Mesodermal cell (in vitro differentiated cells): Measurements from ENCODE around the gene METTL17.
"Not testable (repeated sequence)": the region's sequence is repeated elsewhere in the genome, so short reads cannot be mapped to it uniquely, and the experiment has no call there.

Source experiments
- H3K27ac ChIP-seq: 2 replicates; pipeline ENCODE4 v1.7.0; 2013; ENCODE audit warnings: mild to moderate bottlenecking, low read depth, low read length, moderate library complexity; ENCODE audit not compliant: severe bottlenecking
- H3K36me3 ChIP-seq: 2 replicates; pipeline ENCODE4 v1.7.1; 2013; ENCODE audit warnings: mild to moderate bottlenecking, low read length, moderate library complexity; ENCODE audit not compliant: control insufficient read depth, insufficient read depth
- H3K4me1 ChIP-seq: one replicate; pipeline ENCODE4 v1.7.1; 2013; ENCODE audit warnings: mild to moderate bottlenecking, low read length; ENCODE audit not compliant: insufficient read depth, control insufficient read depth, poor library complexity, severe bottlenecking
- H3K4me3 ChIP-seq: 2 replicates; pipeline ENCODE4 v1.7.0; 2013; ENCODE audit warnings: low read length, control low read depth, mild to moderate bottlenecking; ENCODE audit not compliant: insufficient read depth, poor library complexity, severe bottlenecking; ENCODE audit errors: extremely low read depth
- H3K9me3 ChIP-seq: 2 replicates; pipeline ENCODE4 v1.7.1; 2013; ENCODE audit warnings: mild to moderate bottlenecking, low read length, moderate library complexity; ENCODE audit not compliant: control insufficient read depth
- WGBS, 2 experiments: methylation state at CpG; one replicate each; pipeline ENCODE4 v1.1.5; 2013; ENCODE audit warnings: missing lambda C conversion rate in 2 of 2; ENCODE audit not compliant: insufficient coverage in 2 of 2; 5-methylcytosine and 5-hydroxymethylcytosine counted together

METTL17 gene

GRCh38 chr14:20997115-20997514 is 7.3 kb downstream of the METTL17 start:
- Histone ChIP-seq H3K27ac (no peak overlapping the region), H3K4me3 (no peak overlapping the region), H3K9me3 (no peaks in the 10 kb centered on the region), H3K4me1 (peaks cover 22% of the 10 kb centered on the region), H3K36me3 (peaks cover 50% of the 10 kb centered on the region)
- no CpG with 5 or more reads among the region's 4 CpGs for WGBS, 2 experiments

- Histone ChIP-seq H3K4me3 (no peak overlapping the region), H3K36me3 (peaks cover 45% of the 10 kb centered on the region), H3K27ac (peak overlapping the region; percentile 41), H3K9me3 (no peaks in the 10 kb centered on the region), H3K4me1 (peaks cover 22% of the 10 kb centered on the region)
- 93 to 96% methylated on average over 4 to 5 of the region's 6 CpGs for WGBS, 2 experiments
These were observed 7.8 kb downstream of the METTL17 start for GRCh38 chr14:20997564-20997963.

- H3K4me3 ChIP-seq: no peak overlapping the region
- no peaks in the 10 kb centered on the region for H3K9me3 ChIP-seq
- peaks cover 25% of the 10 kb centered on the region for H3K4me1 ChIP-seq
- 78 to 83% methylated on average over 1 to 2 of the region's 3 CpGs for WGBS, 2 experiments
- peaks cover 39% of the 10 kb centered on the region for H3K36me3 ChIP-seq
- peak overlapping the region; percentile 57 for H3K27ac ChIP-seq
These were observed 8.4 kb downstream of the METTL17 start for GRCh38 chr14:20998139-20998538.

- Histone ChIP-seq H3K27ac (peak within 1 kb of the TSS; percentile 57), H3K4me1 (peaks cover 26% of the 10 kb centered on the region), H3K9me3 (no peaks in the 10 kb centered on the region), H3K36me3 (peaks cover 34% of the 10 kb centered on the region), H3K4me3 (peak within 1 kb of the TSS; percentile 7)
- WGBS, 2 experiments: 18 to 24% methylated on average over 3 of the region's 6 CpGs
These were observed 9.0 kb downstream of the METTL17 start, which contains the start of gene SLC39A2 for GRCh38 chr14:20998674-20999366. SLC39A2 (plus strand) TSS chr14:20999293; CDS start chr14:20999447, 154 bp downstream.

GRCh38 chr14:20999591-20999990 is 9.8 kb downstream of the METTL17 start:
- no peak overlapping the region for H3K4me3 ChIP-seq
- peaks cover 26% of the 10 kb centered on the region for H3K4me1 ChIP-seq
- WGBS, 2 experiments: 90 to 96% methylated on average over 4 of the region's 4 CpGs
- no peaks in the 10 kb centered on the region for H3K9me3 ChIP-seq
- peak overlapping the region; percentile 1 for H3K27ac ChIP-seq
- H3K36me3 ChIP-seq: peaks cover 27% of the 10 kb centered on the region

GRCh38 chr14:21001218-21001617 is 11.4 kb downstream of the METTL17 start:
- Histone ChIP-seq H3K9me3 (no peaks in the 10 kb centered on the region), H3K27ac (no peak overlapping the region), H3K4me1 (peaks cover 26% of the 10 kb centered on the region), H3K36me3 (peaks cover 11% of the 10 kb centered on the region), H3K4me3 (no peak overlapping the region)
- WGBS, 2 experiments: 88 to 90% methylated on average over 2 to 4 of the region's 7 CpGs

GRCh38 chr14:21003788-21004346 is 14.1 kb downstream of the METTL17 start:
- no peaks in the 10 kb centered on the region for H3K36me3 ChIP-seq
- H3K4me1 ChIP-seq: peaks cover 17% of the 10 kb centered on the region
- 86 to 98% methylated on average over 9 to 11 of the region's 14 CpGs for WGBS, 2 experiments
- no peaks in the 10 kb centered on the region for H3K9me3 ChIP-seq
- H3K27ac ChIP-seq: peak overlapping the region; percentile 57
- H3K4me3 ChIP-seq: no peak overlapping the region

- not testable (repeated sequence) for H3K4me1 ChIP-seq, H3K36me3 ChIP-seq, H3K4me3 ChIP-seq, H3K9me3 ChIP-seq
- peak overlapping the region; percentile 84 for H3K27ac ChIP-seq
- 40% methylated on average over 1 of the region's 3 CpGs for WGBS, 2 experiments
These were observed 19.9 kb downstream of the METTL17 start for GRCh38 chr14:21009721-21010120.

- Histone ChIP-seq H3K4me3 (no peak overlapping the region), H3K4me1 (no peaks in the 10 kb centered on the region), H3K9me3 (no peaks in the 10 kb centered on the region), H3K36me3 (no peaks in the 10 kb centered on the region), H3K27ac (no peak overlapping the region)
- WGBS, 2 experiments: 100% methylated on average over 1 of the region's 1 CpG; no CpG with 5 or more reads in 1 of the 2 experiments
These were observed 21.4 kb downstream of the METTL17 start for GRCh38 chr14:21011136-21011535.

- Histone ChIP-seq H3K27ac (no peak overlapping the region), H3K4me1 (peaks cover 8% of the 10 kb centered on the region), H3K36me3 (peaks cover 28% of the 10 kb centered on the region), H3K9me3 (no peaks in the 10 kb centered on the region), H3K4me3 (no peak overlapping the region)
- 0% methylated on average over 1 to 4 of the region's 4 CpGs for WGBS, 2 experiments
These were observed 25.0 kb downstream of the METTL17 start for GRCh38 chr14:21014761-21015190.

GRCh38 chr14:21015312-21015711 is 25.5 kb downstream of the METTL17 start:
- Histone ChIP-seq H3K4me3 (no peak overlapping the region), H3K27ac (no peak overlapping the region), H3K36me3 (peaks cover 32% of the 10 kb centered on the region), H3K9me3 (no peaks in the 10 kb centered on the region), H3K4me1 (peaks cover 9% of the 10 kb centered on the region)
- 81 to 95% methylated on average over 6 of the region's 6 CpGs for WGBS, 2 experiments
